GM18868 (cell line): ENCODE data around the gene NT5M.
"Not testable (repeated sequence)": the region's sequence is repeated elsewhere in the genome, so short reads cannot be mapped to it uniquely, and the experiment has no call there.

ENCODE experiments used
- ATAC-seq: cut with Tn5 transposase; IDR thresholded peaks from one replicate; pipeline ENCODE4 v1.9.1; 2021; ENCODE audit warnings: mild to moderate bottlenecking, moderate library complexity; ENCODE audit not compliant: unreplicated experiment

Gene NT5M

DNA sequence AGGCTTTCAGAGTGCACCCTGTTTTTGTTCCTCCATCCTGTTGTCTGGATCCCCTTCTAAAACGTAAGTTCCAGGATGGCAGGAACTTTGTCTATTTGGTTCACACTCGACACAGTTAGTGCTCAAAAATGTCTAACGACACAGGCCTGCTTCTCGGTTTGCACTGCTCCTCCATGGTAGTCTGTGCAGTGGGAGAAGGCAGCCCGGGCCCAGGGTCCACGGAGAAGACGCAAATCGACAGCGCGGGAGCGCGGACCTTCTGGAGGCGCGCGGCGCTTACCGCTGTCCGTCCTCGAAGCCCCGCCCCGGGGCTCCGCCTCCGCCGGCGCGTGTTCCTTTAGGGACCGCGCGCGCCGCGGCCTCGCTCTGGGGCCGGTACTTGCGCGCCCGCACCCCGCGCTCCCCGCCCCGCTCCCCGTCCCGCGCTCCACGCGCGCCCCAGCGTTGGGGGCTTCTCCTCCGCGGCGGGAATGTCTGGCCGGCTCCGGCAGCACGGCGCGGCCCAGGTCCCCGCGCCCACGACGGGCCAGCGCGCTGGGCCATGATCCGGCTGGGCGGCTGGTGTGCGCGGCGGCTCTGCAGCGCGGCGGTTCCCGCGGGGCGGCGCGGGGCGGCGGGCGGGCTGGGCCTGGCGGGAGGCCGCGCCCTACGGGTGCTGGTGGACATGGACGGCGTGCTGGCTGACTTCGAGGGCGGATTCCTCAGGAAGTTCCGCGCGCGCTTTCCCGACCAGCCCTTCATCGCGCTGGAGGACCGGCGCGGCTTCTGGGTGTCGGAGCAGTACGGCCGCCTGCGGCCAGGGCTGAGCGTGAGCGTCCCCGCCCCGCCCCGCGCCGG, at the start of gene NT5M:
Gene NT5M, plus strand, starts transcription at position 364 of the 837 bp plus-strand sequence. Its CDS starts 178 bp downstream, at position 542.
- ATAC-seq: peak; percentile 64

DNA sequence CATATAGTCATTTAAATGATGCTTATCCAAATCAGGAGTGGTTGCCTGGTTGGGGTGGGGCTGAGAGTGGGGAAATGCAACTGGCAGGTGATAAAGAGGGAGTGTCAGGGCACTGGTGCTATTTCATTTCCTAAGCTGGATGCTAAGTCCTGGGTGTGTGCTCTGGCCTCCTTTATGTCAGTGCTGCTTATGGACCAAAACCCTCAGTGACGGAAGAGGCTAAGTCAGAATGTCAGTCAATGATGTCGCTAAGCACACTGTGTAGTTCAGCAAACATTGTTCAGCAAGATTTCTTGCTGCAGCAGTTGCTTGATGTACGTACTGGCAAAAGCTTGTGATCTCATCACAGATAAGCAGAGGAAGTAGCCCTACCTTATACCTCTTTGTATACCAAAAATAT, 49.8 kb upstream of the NT5M start:
- no peak for ATAC-seq

DNA sequence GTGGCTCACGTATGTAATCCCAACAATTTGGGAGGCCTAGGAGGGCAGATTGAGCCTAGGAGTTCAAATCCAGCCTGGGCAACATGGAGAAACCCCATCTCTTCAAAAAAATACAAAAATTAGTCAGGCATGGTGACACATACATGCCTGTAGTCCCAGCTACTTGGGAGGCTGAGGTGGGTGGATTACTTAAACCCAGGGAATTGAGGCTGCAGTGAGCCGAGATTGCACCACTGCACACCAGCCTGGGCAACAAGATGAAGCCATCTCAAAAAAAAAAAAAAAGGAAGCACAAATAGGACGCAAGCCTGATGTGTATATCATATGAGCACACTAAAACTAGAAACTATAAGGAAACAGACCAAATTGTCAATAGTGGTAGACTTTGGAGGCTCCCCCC, 49.1 kb upstream of the NT5M start:
- ATAC-seq: no peak

DNA sequence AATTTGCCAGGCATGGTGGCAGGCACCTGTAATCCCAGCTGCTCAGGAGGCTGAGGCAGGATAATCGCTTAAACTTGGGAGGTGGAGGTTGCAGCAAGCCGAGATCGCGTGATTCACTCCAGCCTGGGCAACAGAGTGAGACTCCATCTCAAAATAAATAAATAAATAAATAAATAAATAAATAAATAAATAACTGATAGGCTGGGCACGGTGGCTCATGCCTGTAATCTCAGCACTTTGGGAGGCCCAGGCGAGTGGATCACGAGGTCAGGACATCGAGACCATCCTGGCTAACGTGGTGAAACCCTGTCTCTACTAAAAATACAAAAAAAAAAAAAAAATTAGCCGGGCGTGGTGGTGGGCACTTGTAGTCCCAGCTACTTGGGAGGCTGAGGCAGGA, 47.5 kb upstream of the NT5M start:
- ATAC-seq: not testable (repeated sequence)

DNA sequence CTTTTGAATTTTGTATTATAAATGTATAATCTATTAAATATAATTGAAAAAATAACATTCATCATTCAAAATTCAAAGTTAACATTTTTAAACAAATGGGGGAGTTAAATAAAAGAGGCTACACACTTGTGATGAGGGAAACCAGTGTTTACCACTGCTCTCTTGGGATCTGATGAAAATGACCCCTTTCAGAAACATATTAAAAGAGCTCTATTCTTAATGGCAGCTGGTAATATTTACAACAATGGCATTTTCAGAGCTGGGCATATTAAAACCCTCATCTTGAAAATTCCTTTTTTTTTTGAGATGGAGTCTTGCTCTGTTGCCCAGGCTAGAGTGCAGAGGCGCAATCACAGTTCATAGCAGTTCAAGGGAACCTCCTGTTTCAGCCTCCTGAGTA, 46.9 kb upstream of the NT5M start:
- no peak for ATAC-seq

DNA sequence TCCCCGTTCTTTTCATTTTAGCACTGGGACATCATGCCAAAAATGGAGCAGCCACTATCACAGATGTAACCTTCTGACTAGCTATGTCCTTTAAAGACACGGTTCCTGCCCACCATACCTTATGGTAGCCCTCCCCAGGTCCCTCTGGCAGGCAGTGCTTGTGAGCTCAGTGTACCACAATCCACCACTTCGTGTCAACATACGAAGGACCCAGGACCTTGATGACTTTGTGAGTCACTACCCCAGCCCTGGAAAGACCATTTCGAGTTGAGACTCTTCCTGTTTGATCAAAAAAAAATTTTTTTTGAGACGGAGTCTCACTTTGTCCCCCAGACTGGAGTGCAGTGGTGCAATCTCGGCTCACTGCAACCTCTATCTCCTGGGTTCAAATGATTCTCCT, 45.2 kb upstream of the NT5M start:
- no peak for ATAC-seq

DNA sequence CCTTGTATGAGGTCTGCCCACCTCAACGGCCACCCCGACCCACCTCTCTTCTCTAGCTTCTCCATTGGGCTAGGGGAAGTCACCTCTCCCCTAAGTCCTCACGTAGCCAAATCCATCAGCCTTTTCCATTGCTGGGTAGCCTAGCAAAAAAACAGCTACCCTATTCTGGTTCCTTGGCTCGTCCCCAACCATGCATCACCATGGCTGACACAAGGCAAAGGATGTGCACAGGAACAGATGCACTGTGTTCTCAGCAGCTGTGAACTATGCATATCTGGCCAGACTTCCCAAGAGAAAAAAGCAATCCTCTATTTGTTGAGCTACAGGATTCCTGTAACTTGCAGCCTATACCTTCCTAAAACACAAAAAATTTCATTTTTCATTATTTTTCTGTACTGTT, 44.2 kb upstream of the NT5M start:
- no peak for ATAC-seq

DNA sequence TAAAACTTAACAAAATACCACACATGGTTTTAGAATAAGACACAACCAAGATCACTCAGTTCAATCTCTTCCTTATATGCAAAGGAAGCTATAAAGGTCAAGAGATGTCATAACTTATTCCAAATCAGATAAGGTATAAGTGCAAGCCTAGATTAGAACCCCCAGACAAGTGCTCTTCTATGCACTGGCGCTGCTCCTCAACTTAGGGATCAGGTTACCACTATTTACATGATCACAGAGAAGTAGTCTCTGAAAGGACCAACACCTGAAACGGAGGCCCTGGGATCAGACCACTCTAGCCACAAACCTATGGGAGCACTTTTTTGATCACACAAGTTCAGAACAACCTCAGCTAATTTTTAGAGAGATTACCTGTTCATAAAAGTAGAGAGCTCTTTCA, 38.7 kb upstream of the NT5M start:
- ATAC-seq: no peak

DNA sequence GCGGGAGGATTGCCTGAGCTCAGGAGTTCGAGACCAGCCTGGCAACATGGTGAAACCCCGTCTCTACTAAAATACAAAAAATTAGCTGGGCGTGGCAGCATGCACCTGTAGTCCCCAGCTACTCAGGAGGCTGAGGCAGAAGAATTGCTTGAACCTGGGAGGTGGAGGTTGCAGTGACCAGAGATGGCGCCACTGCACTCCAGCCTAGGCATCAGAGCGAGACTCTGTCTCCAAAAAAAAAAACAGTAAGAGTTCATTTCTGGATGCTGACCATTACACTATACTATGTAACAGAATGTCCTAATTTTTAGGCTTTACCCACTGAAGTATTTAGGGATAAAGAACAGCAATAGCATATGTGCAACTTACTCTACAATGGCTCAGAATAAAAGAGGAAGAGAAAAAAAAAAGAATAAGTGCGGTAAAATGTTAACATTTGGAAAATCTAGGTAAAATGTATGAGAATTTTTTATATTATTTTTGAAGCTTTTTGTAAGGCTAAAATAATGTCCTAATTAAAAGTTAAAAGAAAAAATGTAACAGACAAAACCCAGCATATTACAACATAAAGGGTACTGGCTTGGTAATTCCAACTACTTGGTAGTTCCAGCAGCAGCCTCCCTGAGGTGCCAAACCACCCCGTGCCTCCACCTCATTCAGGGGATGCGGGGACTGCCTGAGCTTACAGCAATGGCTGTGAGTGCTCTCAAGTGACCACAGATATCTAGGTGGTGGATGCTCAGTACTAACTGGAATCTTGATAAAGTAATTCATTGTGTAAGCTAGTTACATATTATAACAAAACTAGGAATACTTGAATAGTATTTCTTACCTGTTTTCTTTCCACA, 33.0 kb upstream of the NT5M start:
- ATAC-seq: no peak

DNA sequence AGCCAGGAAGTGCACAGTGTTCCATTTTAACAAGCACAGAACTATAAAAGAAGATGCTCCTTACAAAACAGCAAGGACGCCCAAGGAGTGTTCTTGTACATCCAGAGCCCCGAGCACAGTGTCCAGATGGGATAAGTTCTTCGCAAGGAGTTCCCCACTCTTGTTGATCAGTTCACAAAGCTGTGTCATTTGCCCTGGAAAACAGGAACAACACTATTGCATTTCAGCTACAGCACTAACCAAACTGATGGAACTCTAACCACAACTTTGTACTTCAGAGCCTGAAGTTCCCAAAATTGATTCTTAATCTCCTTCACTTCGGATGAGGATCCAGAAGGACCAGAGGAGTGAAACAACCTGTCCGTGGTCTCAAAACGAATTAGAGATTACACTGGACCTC, 27.2 kb upstream of the NT5M start:
- ATAC-seq: no peak

DNA sequence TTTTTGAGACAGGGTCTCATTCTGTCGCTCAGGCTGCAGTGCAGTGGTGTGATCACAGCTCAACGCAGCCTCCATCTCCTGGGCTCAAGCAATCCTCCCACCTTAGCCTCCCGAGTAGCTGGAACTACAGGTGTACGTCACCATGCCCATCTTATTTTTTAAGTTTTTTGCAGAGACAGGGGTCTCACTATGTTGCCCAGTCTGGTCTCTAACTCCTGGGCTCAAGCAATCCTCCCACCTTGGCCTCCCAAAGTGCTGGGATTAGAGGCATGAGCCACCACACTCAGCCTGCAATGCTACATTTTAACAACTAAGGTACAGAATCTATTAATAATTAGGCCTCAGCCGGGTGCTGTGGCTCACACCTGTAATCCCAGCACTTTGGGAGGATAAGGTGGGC, 25.7 kb upstream of the NT5M start:
- not testable (repeated sequence) for ATAC-seq

DNA sequence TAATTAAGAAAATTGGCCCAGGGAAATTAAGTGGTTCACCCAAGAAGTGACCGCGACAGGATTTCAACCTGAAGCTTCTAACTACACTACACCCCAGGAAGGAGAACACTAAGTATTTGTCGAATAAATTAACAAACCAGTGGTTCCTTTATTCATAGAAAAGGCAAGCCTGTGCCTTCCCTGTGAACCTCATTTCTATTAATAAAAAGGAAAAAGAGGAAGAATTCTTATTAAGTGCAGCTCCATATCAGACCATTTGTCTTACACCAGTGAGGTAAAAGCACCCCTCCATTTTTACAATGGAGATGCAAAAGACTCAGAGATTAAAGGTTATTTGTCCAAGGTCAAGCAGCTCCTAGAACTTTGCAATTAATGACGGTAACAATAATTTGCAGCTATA, 23.9 kb upstream of the NT5M start:
- ATAC-seq: no peak

DNA sequence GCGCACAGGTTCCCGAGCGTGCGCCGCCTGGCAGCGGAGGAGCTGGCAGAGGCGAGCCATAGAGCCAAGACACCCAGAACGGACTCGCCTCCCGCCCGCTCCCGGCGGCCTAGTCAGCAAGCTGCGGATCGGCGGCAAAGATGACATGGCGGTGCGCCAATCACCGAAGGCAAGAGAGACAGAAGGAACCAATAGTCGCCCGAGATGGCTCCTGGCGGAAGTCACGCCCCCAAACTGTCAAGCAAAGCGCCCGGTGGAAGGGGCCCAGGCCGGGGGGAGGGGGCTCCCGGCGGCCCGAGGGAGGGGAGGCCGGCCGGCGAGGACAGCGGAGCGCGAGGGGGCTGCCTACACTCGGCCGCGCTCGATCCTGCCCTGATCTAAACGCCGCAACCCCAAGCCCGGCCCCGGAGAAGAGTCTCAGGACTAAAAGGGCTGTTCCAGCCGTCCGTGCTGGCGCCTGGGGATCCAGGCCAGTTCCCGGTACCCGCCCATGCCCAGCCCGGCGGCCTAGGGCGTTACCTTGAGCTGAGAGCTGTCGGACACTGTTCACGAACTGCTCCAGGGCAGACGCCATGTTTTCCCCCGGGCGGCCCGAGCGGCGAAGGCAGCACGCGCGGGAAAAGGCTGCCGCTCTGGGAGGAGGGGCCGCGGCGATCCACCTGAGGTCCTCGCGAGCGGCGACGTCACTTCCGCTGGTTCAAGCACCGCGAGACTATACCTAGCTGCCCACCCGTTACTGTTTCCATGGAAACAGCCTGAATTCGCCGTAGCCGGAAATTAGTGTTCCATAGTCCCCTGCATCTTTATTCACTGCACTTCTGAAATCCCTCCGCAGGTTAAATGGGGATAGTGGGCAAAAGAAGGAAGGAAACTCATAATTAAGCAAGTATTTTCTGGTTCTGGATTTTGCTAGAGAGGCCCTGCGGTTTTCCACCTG, 22.3 kb upstream of the NT5M start, which contains the start of gene COPS3:
Gene COPS3, minus strand, starts transcription at position 634 of the 937 bp plus-strand sequence. Its CDS starts 60 bp downstream, at position 574.
- peak; percentile 88 for ATAC-seq

DNA sequence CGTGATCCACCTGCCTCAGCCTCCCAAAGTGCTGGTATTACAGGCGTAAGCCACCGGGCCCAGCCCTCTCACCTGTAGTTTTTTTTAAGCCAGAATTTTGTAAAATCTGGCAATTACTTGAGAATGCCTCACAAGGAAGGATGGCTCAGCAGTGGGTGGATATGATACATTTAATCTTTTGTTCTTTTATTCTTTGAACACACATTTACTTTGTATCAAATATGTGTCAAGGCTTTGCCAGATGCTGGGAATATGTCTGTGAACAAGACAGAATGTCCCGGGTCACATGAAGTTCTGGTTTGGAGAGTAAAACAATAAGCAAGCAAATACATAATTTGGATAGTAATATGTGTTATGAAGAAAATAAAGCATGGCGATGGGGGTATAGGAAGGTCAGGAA, 17.2 kb upstream of the NT5M start:
- no peak for ATAC-seq

DNA sequence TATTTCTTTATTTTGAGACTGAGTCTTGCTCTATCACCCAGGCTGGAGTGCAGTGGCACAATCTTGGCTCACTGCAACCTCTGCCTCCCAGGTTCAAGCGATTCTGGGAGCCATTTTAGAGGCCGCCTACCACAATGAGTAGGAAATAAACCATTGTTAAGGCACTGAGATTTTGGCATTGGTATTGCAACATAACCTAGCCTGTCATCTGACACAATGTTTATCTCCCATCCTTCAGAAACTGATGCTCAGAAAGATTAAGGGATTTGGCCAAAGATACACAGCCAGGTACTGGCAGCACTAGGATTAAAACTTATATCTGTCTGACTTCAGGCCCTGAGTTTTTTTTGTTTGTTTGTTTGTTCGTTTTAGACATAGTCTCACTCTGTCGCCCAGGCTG, 14.1 kb upstream of the NT5M start:
- ATAC-seq: no peak

DNA sequence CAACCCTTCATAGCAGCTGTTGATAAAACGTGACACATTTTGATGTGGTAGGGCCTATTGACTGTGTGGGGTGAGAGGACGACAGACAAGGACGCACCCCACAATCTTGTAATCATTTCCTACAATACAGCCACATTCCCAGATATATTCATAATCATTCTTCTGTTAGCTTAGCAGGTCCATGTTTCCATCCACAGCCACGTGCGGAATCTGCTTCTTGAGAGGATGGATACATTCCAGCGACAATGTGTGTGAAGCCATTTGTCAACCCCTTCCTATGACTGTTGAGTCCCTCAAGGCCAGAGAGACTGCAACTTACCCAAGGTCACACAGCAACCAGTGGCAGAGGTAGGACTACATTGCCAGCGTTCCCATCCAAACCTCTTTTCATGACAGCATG, 13.5 kb upstream of the NT5M start:
- no peak for ATAC-seq

DNA sequence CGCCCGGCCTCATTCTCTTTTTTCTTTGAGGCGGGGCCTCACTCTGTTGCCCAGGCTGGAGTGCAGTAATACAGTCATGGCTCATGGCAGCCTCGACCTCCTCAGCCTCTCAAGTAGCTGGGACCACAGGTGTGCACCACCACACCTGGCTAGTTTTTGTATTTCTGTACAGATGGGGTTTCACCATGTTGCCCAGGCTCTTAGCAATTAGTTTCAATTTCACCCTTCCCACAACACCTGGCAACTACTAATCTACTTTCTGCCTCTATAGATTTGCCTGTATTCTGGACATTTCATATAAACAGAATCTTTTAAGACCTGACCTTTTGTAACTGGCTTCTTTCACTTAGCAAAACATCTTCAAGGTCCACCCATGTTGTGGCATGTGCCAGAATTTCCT, 8.0 kb upstream of the NT5M start:
- ATAC-seq: no peak

DNA sequence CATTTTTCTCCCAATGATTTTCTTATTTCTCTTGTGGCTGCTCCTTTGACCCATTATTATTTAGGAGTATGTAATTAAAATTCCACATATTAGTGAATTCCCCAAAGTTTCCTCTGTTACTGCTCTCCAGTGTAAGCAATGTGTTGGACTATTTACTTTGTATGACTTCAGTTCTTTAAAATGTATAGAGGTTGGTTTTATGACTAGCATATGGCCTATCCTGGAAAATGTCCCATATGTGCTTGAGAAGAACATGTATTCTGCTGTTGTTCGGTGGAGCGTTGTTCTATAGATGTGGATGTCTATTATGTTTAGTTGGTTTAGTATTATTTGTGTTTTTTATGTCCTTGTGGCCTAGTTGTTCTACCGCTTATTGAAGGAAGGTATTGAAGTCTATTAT, 6.0 kb upstream of the NT5M start:
- ATAC-seq: no peak

DNA sequence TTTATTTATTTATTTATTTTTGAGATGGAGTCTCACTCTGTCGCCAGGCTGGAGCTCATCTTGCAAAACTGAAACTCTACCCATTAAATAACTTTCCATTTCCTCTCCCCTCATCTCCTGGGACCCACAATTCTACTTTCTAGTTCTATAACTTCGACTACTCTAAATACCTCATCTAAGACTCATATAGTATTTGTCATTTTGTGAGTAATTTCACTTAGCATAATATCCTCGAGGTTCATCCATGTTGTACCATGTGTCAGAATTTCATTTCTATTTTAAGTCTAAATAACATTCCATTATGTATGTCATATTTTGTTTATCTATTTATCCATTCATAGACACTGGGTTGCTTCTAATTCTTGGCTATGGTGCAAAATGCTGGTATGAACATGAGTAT, 5.1 kb upstream of the NT5M start:
- ATAC-seq: no peak

DNA sequence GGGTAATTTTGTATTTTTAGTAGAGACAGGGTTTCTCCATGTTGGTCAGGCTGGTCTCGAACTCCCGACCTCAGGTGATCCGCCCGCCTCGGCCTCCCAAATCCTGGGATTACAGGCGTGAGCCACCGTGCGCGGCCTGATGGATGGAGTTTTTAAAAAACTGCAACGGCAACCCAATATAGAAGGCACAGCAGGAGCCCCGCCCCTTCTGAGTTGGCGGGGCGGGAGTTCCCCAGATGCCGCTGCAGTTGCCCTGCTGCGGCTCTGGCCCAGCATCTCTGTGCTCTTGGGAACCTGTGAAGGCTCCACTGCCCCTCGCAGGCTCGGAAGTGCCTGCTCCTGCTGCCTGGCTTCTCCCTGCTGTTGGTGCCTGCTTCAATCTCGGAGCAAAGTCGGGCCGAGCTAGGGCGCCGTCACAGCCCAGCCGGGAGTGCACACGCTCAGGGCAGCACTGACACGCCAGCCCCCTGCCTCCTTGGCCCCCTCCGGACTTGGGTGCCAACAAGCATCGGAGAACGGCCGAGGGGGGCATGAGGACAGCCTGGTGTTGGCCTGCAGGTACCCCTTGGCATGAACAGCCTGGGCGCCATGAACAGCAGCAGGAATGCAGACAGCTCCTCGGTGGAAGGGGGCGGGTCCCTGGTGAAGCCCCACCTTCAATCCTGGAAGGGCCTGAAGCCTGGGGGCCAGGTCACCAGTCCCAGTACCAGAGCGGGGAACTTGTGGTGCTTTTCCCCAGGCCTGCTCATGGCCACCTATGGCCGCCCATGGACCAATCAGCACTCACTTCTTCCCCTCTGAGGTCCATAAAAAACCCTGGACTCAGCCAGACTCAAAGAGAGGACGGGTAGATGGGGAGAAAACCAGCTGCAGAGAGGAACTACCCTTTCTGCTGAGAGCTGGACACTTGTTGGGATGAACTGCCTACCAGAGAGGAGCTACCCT, 2.3 kb upstream of the NT5M start:
- no peak for ATAC-seq
